Right forelimb (tissue), 1 donor: ENCODE measurements around the gene EBF3.

ENCODE experiments used
- DNase-seq: peaks from one replicate; pipeline ENCODE4 v3.0.0-alpha.2; 2018

The EBF3 gene

GRCh38 chr10:129944456-129944855 is 19.6 kb downstream of the EBF3 start:
- DNase-seq: no peak

GRCh38 chr10:129942936-129943715 is 20.9 kb downstream of the EBF3 start:
- DNase-seq: no peak

- no peak for DNase-seq
These were observed 21.7 kb downstream of the EBF3 start for GRCh38 chr10:129942391-129942790.

GRCh38 chr10:129942019-129942277 is 22.1 kb downstream of the EBF3 start:
- no peak for DNase-seq

- DNase-seq: no peak
These were observed 22.7 kb downstream of the EBF3 start for GRCh38 chr10:129941199-129942018.

- no peak for DNase-seq
These were observed 23.4 kb downstream of the EBF3 start for GRCh38 chr10:129940617-129941198.

GRCh38 chr10:129939416-129940275 is 24.4 kb downstream of the EBF3 start:
- no peak for DNase-seq

- DNase-seq: no peak
These were observed 25.6 kb downstream of the EBF3 start for GRCh38 chr10:129938460-129938859.

- no peak for DNase-seq
These were observed 26.7 kb downstream of the EBF3 start for GRCh38 chr10:129937351-129937751.

- no peak for DNase-seq
These were observed 27.2 kb downstream of the EBF3 start for GRCh38 chr10:129936923-129937300.

- DNase-seq: no peak
These were observed 27.7 kb downstream of the EBF3 start for GRCh38 chr10:129936266-129936922.

GRCh38 chr10:129935867-129936152 is 28.3 kb downstream of the EBF3 start:
- no peak for DNase-seq

- DNase-seq: no peak
These were observed 28.8 kb downstream of the EBF3 start for GRCh38 chr10:129935102-129935866.

- DNase-seq: no peak
These were observed 29.7 kb downstream of the EBF3 start for GRCh38 chr10:129934196-129934925.

- no peak for DNase-seq
These were observed 30.5 kb downstream of the EBF3 start for GRCh38 chr10:129933456-129934092.

- no peak for DNase-seq
These were observed 31.2 kb downstream of the EBF3 start for GRCh38 chr10:129932751-129933433.

- no peak for DNase-seq
These were observed 31.9 kb downstream of the EBF3 start for GRCh38 chr10:129932182-129932581.

GRCh38 chr10:129929343-129930292 is 34.5 kb downstream of the EBF3 start:
- no peak for DNase-seq
